Measurements from ENCODE around the gene HOXA1.

Gene HOXA1

GRCh38 chr7:27095897-27096767 lies at the start of gene HOXA1:
Gene HOXA1, minus strand, starts transcription at chr7:27096000. Its CDS starts 88 bp downstream, at chr7:27095912.
- H3K36me3 ChIP-seq (ENCODE audit: control insufficient read depth in 2 of 2, insufficient read depth in 1 of 2, low read length in 2 of 2): peaks cover 12 to 23% of the 10 kb centered on the region in 2 experiments; a peak in 2 of 3 replicates
- peak within 1 kb of the TSS; percentile 79 for H3K4me3 ChIP-seq (ENCODE audit: low read depth, low read length)
- no peaks in the 10 kb centered on the region for H3K9me3 ChIP-seq (ENCODE audit: control insufficient read depth, insufficient read depth, low read depth, low read length)
- peaks cover 40% of the 10 kb centered on the region for H3K4me1 ChIP-seq (ENCODE audit: control insufficient read depth, insufficient read depth, low read length)
- ChIA-PET POLR2A (interaction anchor here (0.6 to 4.3 kb wide), 19 partner anchors 9 to 400 kb away, joined by 3 to 32 read pairs (median 4); partner anchors contain the start of genes HOXA4, HOXA5, HOXA6 and SKAP2), CTCF (interaction anchor here (1.0 to 2.0 kb wide), 6 partner anchors 9 to 414 kb away, joined by 3 to 11 read pairs (median 6); partner anchors contain the start of gene HOXA5)
- peak within 1 kb of the TSS; percentile 98 for H3K27ac ChIP-seq (ENCODE audit: extremely low read depth, low read depth, low read length)
- TF ChIP-seq GLIS2 (tag by site-specific recombination; IDR thresholded peaks at IDR 0.05) (peak; percentile 17; the same call in 1 of the 2 replicates), ZNF600 (tag by site-specific recombination; IDR thresholded peaks at IDR 0.05) (peak; percentile 85), ZNF548 (tag by site-specific recombination; IDR thresholded peaks at IDR 0.05) (no peak), ZIC2 (tag by site-specific recombination; IDR thresholded peaks at IDR 0.05) (peak; percentile 81), ZNF449 (tag by site-specific recombination; IDR thresholded peaks at IDR 0.05) (peak; percentile 83), ZNF266 (tag by site-specific recombination; IDR thresholded peaks at IDR 0.05; ENCODE audit: low read depth) (no peak), KLF10 (tag by site-specific recombination; IDR thresholded peaks at IDR 0.05) (peak; percentile 53; the same call in 1 of the 2 replicates), OSR2 (tag by site-specific recombination; IDR thresholded peaks at IDR 0.05) (peak; percentile 78), ZNF529 (tag by site-specific recombination; IDR thresholded peaks at IDR 0.05; ENCODE audit: insufficient replicate concordance) (no peak), ZNF362 (tag by site-specific recombination; IDR thresholded peaks at IDR 0.05) (no peak), ZNF585B (tag by site-specific recombination; IDR thresholded peaks at IDR 0.05) (no peak), ZNF521 (tag by site-specific recombination; IDR thresholded peaks at IDR 0.05) (no peak), ZNF324 (tag by site-specific recombination; IDR thresholded peaks at IDR 0.05) (no peak), HOXD13 (CRISPR knock-in tag; IDR thresholded peaks at IDR 0.05; ENCODE audit: borderline replicate concordance) (no peak), WT1 (tag by site-specific recombination; IDR thresholded peaks at IDR 0.05) (0 out of 2 replicates have a peak, but pooled peaks have one; percentile 34), SP7 (tag by site-specific recombination; IDR thresholded peaks at IDR 0.05) (peak; percentile 63), OVOL3 (tag by site-specific recombination; IDR thresholded peaks at IDR 0.05) (0 out of 2 replicates have a peak, but pooled peaks have one; percentile 26), ZFP41 (tag by site-specific recombination; IDR thresholded peaks at IDR 0.05; ENCODE audit: borderline replicate concordance) (no peak)
- TF ChIP-seq, protein P1, sequence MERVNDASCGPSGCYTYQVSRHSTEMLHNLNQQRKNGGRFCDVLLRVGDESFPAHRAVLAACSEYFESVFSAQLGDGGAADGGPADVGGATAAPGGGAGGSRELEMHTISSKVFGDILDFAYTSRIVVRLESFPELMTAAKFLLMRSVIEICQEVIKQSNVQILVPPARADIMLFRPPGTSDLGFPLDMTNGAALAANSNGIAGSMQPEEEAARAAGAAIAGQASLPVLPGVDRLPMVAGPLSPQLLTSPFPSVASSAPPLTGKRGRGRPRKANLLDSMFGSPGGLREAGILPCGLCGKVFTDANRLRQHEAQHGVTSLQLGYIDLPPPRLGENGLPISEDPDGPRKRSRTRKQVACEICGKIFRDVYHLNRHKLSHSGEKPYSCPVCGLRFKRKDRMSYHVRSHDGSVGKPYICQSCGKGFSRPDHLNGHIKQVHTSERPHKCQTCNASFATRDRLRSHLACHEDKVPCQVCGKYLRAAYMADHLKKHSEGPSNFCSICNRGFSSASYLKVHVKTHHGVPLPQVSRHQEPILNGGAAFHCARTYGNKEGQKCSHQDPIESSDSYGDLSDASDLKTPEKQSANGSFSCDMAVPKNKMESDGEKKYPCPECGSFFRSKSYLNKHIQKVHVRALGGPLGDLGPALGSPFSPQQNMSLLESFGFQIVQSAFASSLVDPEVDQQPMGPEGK (tag by site-specific recombination; IDR thresholded peaks at IDR 0.05): peak; percentile 89
- TF ChIP-seq, protein P2, sequence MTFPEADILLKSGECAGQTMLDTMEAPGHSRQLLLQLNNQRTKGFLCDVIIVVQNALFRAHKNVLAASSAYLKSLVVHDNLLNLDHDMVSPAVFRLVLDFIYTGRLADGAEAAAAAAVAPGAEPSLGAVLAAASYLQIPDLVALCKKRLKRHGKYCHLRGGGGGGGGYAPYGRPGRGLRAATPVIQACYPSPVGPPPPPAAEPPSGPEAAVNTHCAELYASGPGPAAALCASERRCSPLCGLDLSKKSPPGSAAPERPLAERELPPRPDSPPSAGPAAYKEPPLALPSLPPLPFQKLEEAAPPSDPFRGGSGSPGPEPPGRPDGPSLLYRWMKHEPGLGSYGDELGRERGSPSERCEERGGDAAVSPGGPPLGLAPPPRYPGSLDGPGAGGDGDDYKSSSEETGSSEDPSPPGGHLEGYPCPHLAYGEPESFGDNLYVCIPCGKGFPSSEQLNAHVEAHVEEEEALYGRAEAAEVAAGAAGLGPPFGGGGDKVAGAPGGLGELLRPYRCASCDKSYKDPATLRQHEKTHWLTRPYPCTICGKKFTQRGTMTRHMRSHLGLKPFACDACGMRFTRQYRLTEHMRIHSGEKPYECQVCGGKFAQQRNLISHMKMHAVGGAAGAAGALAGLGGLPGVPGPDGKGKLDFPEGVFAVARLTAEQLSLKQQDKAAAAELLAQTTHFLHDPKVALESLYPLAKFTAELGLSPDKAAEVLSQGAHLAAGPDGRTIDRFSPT (tag by site-specific recombination; IDR thresholded peaks at IDR 0.05): peak; percentile 4; the same call in 1 of the 2 replicates
- TF ChIP-seq, protein P3, sequence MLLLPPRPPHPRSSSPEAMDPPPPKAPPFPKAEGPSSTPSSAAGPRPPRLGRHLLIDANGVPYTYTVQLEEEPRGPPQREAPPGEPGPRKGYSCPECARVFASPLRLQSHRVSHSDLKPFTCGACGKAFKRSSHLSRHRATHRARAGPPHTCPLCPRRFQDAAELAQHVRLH (tag by site-specific recombination; IDR thresholded peaks at IDR 0.05): no peak
- TF ChIP-seq, protein P4, sequence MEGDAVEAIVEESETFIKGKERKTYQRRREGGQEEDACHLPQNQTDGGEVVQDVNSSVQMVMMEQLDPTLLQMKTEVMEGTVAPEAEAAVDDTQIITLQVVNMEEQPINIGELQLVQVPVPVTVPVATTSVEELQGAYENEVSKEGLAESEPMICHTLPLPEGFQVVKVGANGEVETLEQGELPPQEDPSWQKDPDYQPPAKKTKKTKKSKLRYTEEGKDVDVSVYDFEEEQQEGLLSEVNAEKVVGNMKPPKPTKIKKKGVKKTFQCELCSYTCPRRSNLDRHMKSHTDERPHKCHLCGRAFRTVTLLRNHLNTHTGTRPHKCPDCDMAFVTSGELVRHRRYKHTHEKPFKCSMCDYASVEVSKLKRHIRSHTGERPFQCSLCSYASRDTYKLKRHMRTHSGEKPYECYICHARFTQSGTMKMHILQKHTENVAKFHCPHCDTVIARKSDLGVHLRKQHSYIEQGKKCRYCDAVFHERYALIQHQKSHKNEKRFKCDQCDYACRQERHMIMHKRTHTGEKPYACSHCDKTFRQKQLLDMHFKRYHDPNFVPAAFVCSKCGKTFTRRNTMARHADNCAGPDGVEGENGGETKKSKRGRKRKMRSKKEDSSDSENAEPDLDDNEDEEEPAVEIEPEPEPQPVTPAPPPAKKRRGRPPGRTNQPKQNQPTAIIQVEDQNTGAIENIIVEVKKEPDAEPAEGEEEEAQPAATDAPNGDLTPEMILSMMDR (tag by site-specific recombination; IDR thresholded peaks at IDR 0.05): 0 out of 2 replicates have a peak, but pooled peaks have one; percentile 15
- TF ChIP-seq, protein P5, sequence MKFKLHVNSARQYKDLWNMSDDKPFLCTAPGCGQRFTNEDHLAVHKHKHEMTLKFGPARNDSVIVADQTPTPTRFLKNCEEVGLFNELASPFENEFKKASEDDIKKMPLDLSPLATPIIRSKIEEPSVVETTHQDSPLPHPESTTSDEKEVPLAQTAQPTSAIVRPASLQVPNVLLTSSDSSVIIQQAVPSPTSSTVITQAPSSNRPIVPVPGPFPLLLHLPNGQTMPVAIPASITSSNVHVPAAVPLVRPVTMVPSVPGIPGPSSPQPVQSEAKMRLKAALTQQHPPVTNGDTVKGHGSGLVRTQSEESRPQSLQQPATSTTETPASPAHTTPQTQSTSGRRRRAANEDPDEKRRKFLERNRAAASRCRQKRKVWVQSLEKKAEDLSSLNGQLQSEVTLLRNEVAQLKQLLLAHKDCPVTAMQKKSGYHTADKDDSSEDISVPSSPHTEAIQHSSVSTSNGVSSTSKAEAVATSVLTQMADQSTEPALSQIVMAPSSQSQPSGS (tag by site-specific recombination; IDR thresholded peaks at IDR 0.05; ENCODE audit: low read depth): no peak
- TF ChIP-seq, protein P6, sequence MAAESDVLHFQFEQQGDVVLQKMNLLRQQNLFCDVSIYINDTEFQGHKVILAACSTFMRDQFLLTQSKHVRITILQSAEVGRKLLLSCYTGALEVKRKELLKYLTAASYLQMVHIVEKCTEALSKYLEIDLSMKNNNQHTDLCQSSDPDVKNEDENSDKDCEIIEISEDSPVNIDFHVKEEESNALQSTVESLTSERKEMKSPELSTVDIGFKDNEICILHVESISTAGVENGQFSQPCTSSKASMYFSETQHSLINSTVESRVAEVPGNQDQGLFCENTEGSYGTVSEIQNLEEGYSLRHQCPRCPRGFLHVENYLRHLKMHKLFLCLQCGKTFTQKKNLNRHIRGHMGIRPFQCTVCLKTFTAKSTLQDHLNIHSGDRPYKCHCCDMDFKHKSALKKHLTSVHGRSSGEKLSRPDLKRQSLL (tag by site-specific recombination; IDR thresholded peaks at IDR 0.05): 0 out of 2 replicates have a peak, but pooled peaks have one; percentile 9

All from HEK293 (cell line).